Ishikawa (cell line): ENCODE data around the gene CDRT15.

Source experiments
- CREB1 ChIP-seq: IDR thresholded peaks from 2 replicates; pipeline ENCODE4 v1.6.1; 2012; ENCODE audit warnings: low read depth
- NFIC ChIP-seq: IDR thresholded peaks from 2 replicates; pipeline ENCODE4 v1.6.1; 2012
- RAD21 ChIP-seq: IDR thresholded peaks from 2 replicates; pipeline ENCODE4 v1.6.1; 2012; ENCODE audit warnings: low read depth

DNA sequence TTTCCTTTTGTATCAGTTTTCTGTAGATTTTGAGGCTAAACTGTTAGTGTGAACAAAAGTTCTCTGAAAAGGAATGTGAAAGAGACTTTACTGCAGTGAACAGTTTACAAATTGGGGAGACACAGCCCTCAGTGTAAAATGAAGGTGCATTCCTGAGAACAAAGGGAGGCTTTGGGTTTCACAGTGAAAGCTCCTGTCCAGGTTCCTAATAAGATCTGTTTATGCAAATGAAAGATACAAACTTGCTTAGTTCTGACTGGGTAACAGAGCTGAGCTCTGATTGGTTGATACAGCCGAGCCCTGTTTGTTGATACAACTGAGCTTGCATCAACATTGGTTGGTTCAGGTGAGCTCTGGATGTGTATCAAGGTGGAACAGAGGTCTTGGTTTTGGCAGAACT lies 8.3 kb upstream of the CDRT15 start:
- TF ChIP-seq CREB1 = no peak
- no peak for TF ChIP-seq NFIC
- no peak for TF ChIP-seq RAD21
